Umbilical cord (tissue), 2 donors: ENCODE measurements around the gene IKZF2. TPM values are rescaled to one million over a fixed set of nuclear protein-coding genes. Genes with fewer than 3 reads are reported as not detected.
A peak's percentile ranks its signal among the peaks of the same experiment; 100 is the strongest.

Experiments
- DNase-seq: peaks from one replicate; pipeline ENCODE4 v3.0.0-alpha.2; 2015; ENCODE audit warnings: low spot score
- total RNA-seq: library from RNA; depleted of rRNA; stranded (reverse); fragments of >200 nt; gene quantifications from one replicate; pipeline ENCODE4 v1.2.3, GENCODE V29; 2014; ENCODE audit warnings: low replicate concordance; ENCODE audit not compliant: insufficient read depth

The IKZF2 gene
- total RNA-seq, 1 donor from 2014 or later = 26.5 TPM

GRCh38 chr2:213101692-213102460, 49.5 kb downstream of the IKZF2 start:
- DNase-seq = no peak

GRCh38 chr2:213101109-213101508, 50.3 kb downstream of the IKZF2 start:
- no peak for DNase-seq

DNA sequence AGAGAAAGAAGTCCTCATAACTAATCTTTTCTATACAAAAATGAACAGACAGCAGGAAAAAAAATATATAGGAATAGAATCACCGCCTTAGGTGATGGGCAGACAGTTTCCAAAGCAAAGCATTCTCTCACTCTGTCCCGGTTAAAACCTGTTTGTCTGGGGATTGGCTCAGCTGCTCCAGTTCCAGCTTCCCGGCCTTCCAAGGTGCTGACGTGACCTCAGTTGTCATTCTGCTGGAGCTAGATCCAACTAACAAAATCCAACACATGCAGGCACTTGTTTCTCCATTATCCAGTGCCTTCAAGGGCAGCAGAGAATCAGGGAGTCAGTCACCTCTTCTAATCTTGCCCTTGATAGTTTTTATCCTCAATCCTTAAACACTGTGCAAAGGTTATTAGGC, 52.8 kb downstream of the IKZF2 start:
- DNase-seq = no peak

DNA sequence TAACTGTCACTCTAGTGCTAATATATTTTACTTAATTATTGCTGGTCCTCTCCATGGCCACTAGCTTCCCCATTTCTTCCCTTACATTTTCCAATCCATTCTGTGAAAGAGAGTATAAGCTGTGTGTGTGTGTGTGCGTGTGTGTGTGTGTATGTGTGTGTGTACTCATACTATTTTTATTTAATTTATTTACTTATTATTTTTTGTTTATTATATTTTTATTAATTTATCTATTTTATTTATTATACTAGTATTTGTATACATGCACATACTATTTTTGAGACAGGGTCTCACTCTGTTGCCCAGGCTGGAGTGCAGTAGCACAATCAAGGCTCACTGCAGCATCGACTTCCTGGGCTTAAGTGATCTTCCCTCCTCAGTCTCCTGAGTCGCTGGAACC, 59.6 kb downstream of the IKZF2 start:
- DNase-seq = no peak

- no peak for DNase-seq
These were observed 60.6 kb downstream of the IKZF2 start for GRCh38 chr2:213090772-213091171.

DNA sequence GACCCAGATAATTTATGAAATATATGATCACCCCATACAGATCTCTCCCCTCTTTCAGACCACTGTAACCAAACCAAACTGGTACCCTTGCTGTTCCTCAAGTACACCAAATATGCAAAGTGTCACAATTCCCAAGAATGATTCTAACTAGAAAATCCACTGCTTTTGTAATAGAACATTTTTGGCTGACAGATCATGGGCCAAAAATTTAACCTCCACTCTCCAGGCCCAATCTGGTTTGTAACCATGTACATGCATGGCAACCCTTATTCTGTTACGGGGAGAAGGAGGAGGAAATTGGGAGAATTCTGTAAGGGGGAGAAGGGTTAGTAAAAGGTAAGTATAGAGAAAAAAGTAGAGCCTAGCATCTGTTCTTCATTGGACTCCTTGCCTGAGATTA, 62.0 kb downstream of the IKZF2 start:
- DNase-seq = no peak

DNA sequence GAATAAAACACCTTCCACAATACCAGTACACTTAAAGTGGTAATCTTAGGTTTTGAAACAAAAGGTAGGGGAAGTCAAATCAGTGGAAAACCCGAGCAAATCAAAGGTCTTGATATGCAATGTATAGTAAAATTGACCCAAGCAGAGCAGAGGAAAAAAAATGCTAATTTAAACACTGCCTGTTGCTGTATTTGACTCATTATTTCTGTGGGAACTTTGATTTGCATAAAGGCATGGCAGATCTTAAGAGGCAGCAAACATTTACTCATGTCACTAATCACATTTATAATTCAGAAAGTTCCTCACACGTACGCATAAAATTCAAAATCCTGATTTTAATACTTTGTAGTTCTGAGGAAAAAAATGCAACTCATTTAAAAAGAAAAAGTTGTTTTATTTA, 64.4 kb downstream of the IKZF2 start:
- DNase-seq = no peak

DNA sequence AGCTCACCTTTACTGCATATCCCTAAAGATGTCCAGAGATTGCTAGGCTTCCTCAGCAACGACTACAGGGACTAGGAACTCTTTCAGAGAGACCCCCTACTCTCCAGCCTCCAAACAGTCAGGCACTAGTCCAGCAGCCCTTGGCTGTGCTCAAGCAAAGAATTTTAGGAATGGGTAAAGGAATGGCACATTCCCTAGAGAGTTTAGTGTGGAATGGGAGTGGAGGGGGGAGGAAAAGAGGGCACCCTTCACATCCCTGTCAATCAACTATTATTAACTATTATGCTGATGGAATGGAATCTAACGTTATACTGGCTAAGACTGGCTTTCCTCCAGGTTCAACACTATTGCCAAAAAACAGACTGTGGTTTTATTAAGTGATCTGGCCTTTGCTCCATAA, 64.8 kb downstream of the IKZF2 start:
- DNase-seq = peak; percentile 31

- no peak for DNase-seq
These were observed 65.4 kb downstream of the IKZF2 start for GRCh38 chr2:213086050-213086449.

DNA sequence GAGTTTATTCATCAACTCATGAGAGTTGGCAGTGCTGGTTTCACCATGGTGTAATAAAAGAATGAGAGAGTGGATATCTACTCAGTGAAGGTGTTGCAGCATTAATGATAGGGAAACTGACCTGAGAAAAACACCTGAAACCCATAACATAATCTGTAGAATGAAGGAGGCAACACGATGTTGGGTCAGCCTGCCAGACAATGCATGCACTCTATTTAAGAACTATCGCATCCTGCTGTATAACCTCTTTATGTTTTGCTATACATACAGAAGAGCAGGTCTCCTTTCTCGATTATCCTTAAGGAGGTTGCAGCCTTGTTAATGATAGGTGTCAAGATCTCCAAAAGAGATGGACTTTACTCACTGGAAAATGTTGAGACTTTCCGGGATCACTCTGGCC, 65.9 kb downstream of the IKZF2 start:
- DNase-seq = no peak

DNA sequence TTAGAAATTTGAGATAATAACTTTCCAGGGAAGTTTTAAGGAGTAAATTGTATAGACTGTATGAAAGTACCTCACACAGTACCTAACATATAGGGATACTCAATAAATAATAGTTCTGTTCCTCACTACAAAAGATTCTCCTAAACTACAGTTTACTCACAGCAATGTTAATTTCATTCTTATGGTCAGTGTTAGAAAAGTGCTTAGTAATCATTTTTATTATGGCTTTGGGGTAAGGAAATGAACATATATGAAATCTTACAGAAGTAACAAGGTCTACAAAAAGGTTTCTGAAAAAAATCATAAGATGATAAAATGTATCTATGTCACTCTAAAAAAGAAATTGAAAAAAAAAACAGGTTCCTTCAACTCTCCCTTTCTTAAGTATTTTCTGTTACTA, 67.2 kb downstream of the IKZF2 start:
- DNase-seq = no peak

GRCh38 chr2:213080969-213081617, 70.3 kb downstream of the IKZF2 start:
- DNase-seq = no peak

DNA sequence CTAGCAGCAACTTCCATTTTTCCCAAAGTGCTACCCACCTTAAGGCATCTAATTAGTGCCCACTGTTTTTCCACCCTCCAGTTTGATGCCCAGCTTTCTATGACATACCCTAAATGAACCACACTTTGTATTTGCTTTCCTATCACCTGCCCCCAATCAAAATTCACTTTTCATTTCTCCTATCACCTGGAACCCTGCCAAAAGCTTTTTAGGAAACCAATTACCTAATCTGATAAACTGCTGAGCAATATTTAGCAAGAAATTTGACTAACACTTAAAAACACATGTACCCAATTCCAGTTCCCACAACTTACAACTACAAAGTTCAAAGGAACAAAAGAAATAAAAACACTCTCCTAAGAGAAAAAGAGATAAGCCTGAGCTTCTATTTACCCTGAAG, 71.7 kb downstream of the IKZF2 start:
- DNase-seq = no peak

DNA sequence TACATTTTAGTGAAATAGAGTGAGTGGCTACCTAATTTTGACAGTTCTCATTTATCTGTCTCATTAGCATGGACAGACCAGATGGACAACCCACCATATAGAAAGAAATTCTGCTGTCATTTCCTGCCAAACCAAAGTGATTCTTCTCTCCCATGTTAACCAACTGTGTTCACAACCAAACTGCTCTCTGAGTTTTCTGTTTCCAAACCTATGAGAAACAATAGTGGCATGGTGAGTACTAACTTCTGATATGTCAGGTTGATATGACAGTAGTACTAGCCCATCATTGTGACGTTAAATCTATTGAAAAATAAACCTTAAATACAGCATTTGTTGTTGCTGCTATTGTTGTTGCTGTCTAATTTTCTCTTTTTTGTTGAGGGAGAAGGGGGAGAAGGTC, 72.7 kb downstream of the IKZF2 start:
- no peak for DNase-seq

GRCh38 chr2:213069531-213069930, 81.9 kb downstream of the IKZF2 start:
- no peak for DNase-seq

DNA sequence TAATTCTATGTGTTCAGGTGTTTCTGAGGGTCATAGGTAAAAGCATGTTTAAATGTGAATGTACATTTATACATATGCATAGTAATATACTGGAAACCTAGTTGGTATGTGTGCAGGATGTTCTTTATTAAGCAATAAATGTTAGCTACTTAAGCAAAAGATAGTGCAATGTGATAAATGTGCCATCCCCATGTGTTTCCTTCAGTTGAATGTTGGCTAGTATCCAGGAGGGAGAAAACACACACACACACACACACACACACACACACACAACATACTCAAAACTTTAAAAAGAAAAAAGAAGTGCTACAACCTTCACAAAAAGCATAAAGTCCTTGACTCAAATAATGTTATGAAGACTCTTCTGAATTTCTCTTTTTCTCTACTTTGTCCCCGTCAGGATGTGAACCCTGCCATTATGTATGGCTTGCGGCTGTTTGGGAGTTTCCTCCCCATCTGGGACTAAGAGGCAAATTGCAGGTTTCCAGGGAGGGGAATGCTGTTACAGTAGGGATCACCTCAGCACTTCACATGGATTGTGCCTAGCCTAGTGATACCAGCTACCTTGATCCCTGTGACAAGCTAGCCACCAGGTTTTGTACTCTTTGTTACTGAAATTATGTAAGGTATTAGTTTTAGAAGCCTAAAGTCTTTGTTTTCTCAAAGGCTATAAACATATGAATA, 82.6 kb downstream of the IKZF2 start:
- no peak for DNase-seq

- DNase-seq = no peak
These were observed 83.5 kb downstream of the IKZF2 start for GRCh38 chr2:213067888-213068287.

GRCh38 chr2:213066443-213066743, 85.0 kb downstream of the IKZF2 start:
- no peak for DNase-seq

DNA sequence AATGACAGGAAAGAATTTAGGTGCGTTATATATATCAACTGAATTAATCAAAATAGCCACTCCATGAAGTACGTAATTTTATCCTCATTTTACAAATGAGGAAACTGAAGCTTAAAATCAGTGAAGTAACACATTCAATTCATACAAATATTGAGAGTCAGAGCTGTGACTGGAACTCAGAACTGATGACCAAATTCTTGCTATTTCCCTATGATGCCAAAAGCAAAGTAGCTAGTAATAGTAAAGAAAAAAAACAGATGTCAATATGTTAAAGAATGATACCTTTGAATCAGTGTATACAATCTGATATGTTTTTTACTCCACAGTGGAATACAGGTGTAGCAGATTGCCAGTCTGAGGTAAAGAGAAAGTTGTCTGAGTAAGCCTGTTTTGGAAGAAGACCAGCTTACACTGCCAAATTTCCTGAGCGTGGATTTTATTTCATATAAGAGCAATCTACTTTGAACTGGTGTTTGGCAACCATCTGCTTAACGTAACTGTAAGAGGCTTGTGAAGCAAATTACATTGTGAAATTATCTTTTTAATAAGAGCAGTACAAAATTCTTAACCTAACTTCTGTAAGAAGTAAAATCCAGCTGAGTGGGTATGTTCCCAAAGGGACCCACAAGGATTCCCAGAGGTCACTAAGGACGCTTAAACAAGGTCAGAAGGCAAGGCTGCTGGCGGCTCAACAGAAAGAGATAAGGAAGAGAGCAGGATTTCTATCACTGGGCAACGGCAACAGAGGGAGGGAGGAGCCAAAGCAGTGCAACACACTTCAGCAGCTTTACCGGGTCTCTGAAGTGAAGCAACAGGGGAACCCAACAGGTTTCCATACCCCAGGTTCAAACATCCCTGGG, 85.6 kb downstream of the IKZF2 start:
- DNase-seq = peak; percentile 85

- no peak for DNase-seq
These were observed 87.3 kb downstream of the IKZF2 start for GRCh38 chr2:213064099-213064498.

- DNase-seq = no peak
These were observed 93.4 kb downstream of the IKZF2 start for GRCh38 chr2:213057977-213058376.

- no peak for DNase-seq
These were observed 105.0 kb downstream of the IKZF2 start for GRCh38 chr2:213046431-213046830.
